Heart left ventricle (tissue), 13 donors: ENCODE data around the gene DIRAS1.

Experiments used
- CTCF ChIP-seq, 12 donors: fragments of 200-600 bp; sonication (generic) in 4 of 12; IDR thresholded peaks; one replicate each; pipeline versions ENCODE4 v1.5.0 to v1.8.0; 2018 to 2022; ENCODE audit warnings: antibody characterized with exemption in 12 of 12, mild to moderate bottlenecking in 5 of 12
- POLR2A ChIP-seq, 2 donors: fragments of 450-650 bp; IDR thresholded peaks; one replicate each; pipeline ENCODE4 v1.6.1; 2017; ENCODE audit warnings: antibody characterized with exemption in 2 of 2, mild to moderate bottlenecking in 2 of 2, moderate library complexity in 2 of 2
- donor health status: ischemic (EF 13 %, LVEDD 7.1; RV severe dilation, severe dysfunction).
- donor health status: DM: no; HTN: yes; CAD: no.
- donor health status: DM: no; HTN: no; CAD: no.
- donor health status: ischemic (EF 25% LVEDD 6.9; RV normal size, moderate dysfunction).
- donor health status: ischemic (EF 25% LVEDD 5.7; RV mildly dilated, moderate dysfunction).
- donor health status: ischemic (EF 35%, LVEDD 5.7; RV mildly dilated, moderate dysfunction).
- donor health status: nonischemic (EF 11% LVEDD 7.7; RV severe dilation, severe dysfunction).
- donor health status: DM: yes; HTN: yes; CAD: no.
- donor health status: PGD.
- donor health status: ischemic (EF 29% LVEDD 5.4; RV normal size, mild dysfunction).
- donor health status: nonischemic (EF 23%, LVEDD 6.1; RV moderate dilation, normal function).

- TF ChIP-seq CTCF (IDR thresholded peaks at IDR 0.05): no peak
- peak in 1 of 2 donors; percentile 17 for TF ChIP-seq POLR2A (IDR thresholded peaks at IDR 0.05)
Measured at GRCh38 chr19:2720777-2721569, at the start of gene DIRAS1.
